GM18520 (cell line): ENCODE measurements around the gene SETDB1.

Source experiments
- ATAC-seq: cut with Tn5 transposase; IDR thresholded peaks from one replicate; pipeline ENCODE4 v1.9.1; 2021; ENCODE audit not compliant: unreplicated experiment

Gene SETDB1

DNA sequence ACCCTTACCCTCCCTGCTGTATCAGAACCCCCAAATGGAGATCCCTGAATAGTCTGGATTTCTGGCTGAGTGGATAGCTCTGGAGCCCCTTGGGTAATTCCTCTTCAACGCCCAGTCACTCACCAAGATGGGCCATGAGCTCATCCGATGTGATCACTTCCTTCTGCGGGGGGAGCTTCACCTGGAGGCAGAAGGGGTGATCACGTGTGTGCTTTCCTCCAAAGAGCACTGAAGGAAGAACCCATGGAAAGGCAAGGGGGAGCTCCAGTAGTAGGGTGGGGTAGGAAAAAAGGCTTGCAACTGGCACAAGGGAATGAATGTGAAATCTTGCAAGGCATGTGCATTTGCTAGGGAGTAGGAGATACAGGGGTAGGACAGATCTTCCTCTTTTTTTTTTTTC, 75.4 kb downstream of the SETDB1 start:
- ATAC-seq, result no peak

DNA sequence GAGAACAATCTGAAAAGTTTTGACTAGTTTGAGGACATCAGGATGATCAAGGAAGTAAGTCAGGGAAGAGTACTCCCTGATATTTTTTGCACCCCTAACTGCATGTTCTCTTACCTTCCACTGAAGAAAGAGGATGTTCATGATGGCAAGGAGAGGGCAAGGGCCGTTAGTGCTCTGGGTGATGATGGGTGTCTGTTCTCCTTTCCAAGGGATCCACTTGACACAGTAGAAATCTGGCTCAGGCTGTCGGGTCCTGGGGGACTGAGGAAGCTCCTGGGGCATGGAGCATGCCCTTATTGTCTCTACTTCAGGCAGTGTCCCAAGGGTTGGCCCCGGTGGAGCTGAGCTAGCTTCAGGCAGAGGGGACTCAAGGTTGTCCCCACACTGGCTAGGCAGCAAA, 75.9 kb downstream of the SETDB1 start:
- ATAC-seq, result no peak

DNA sequence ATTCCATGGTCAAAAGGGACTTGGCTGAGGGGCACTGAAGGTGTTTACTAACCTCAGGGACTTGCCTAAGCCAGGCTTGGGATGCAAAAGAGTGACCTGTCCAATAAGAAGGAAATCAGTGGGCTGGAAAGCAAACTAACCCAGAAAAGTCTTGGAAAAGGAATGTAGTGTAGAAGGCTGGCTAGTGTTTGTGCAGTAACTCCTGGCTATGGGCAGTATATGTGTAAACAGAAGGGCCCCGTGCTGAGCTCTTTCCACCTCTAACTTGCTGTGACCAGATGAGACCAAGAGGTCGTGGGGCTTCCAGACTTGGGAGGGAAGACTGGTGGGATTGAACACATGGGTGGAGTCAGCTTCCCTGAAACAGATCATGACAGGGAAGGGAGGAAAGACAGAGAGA, 76.4 kb downstream of the SETDB1 start:
- no peak for ATAC-seq

DNA sequence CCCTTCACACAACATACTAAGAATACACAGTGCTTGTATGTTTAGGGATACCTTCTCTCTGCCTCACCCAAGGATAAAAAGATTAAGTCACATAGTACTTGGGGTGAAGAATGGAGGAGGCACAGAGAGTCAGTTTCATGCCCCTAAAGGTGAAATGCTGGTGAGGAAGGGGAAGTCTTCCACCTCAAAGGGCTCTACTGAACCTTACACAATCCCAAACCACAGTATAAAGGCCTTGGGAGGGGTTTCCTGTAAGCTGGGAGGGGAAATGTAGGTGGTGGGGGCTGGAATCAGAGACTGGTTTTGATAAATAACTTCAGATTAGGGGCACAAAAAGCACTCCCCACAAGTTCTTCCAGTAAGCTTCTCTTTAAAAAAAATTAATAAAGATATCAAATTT, 77.0 kb downstream of the SETDB1 start:
- no peak for ATAC-seq

DNA sequence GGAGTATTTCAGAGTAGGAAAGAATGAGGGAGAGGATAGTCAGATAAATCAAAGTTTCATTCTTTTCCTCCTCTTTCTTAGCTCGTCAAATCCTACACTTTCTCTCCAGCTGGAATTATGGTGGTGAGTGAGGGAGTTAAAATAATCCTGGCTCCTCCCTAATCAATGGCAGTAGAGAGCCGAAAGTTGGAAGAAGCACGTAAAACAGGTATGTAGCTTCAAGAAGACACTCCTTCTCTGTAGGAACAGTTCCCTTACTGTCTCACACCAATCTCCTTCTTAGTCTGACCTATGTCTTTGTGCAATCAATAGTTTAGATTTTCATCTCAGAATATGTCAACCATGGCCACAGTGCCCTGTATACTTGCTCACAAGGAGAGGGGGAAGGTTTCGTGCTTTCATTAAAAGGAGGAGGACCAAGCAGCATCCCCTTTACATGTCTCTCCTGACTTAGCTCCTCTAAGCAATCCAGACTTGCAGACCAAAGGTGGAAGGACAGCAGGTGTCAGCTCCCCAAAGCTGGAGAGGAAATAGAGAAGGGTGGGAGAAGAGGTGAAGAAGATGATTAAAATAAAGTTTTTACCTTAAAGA, 79.7 kb downstream of the SETDB1 start:
- ATAC-seq, result no peak

DNA sequence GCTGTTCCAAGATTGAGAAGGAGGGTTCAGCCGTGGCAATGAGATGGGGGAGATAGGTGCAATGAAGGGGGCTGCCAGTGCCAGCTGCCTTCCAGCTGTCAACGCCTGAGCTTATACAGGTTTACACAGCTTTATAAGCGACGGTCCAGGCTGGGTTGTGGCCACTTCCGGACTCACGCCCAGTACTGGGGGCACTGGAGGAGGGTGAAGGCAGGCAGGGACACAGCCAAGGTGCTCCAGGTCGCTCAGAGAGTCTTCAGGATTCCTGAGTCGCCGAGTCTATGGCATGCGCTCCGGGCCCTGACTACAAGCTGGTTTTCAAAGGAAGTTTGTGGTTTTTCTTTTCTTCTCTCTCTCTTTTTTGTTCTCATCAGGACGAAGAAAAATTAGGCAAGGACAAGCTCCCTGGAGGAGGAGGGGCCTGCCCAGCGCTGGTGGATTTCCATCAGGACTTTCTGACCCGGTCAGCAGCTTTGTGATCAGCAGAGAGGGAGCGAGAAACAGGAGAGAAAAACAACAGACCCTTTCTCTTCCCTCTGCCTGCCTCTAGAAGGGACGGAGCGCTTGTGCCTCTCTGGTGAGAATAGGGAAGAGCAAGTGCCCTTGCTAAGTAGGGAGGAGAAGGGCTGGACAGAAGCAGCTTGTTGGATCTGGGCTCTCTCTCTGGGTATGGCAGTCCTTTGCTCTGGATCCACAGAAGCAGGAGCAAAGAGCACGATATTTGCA, 80.3 kb downstream of the SETDB1 start, which contains the start of gene MINDY1:
Gene MINDY1, minus strand, starts transcription at position 576 of the 726 bp plus-strand sequence. CDS start 4,285 bp downstream, outside the sequence.
- no peak for ATAC-seq

DNA sequence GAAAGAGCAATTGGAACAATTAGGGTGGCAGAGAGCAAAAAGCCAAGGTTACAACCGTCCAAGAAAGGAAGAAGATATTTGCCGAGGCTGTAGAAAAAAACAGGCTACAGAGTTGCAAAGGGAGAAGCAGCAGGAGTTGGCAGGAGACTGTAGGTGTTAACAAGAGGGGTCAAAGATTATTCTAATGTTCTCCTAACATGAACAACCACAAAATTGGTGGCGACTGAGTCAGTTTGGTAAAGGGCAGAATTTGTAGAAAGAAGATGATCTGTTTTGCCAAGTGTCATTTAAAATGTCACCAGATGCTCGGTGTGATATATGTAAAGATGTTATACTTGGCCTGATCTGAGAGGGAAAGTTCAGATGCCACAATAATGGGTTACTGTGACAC, 81.7 kb downstream of the SETDB1 start:
- ATAC-seq, result no peak

DNA sequence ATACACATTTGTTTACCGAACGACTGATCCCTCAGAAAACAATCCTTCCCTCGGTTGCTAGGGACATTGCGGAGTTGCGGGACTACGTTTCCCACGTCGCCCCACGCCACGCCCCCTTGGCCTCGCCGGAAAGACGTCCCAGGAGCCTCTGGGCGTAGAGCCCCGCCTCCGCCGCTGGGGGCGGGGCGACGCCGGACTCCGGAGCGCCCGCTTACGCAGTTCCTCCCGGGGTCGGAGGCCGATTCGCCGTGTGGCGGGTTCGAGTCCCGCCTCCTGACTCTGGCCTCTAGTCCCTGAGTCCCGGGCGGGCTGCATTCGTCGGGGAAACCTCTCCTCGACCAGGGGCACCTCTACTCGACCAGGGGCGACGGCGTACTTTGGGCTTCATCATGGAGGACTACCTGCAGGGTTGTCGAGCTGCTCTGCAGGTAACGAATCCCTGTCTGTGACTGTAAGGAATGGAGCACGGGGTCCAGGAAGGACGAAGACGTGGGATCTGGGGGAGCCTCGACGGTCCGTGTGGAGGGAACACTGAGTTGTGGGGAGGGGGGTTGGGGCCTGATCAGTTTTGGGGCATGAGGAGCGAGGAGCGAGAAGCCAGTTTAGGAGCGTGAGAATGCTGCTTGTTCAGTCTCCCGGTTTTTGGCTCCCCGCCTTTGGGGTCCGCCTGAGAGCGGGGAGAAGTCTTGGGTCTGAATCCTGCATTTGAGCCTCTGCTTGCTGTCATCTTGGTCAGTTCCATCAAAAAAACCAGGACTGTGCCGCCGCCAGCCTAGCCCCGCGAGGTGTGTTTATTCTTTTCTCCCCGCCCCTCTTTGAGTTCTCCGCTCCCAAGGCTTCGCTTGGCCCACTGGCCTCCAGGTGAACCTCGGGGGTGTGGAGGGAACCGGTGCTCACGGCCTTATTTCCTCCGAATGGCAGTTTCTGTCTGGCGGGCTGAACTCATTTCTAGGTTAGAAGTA, 82.4 kb downstream of the SETDB1 start, which contains the start of gene PRUNE1:
Gene PRUNE1, plus strand, starts transcription at position 206 of the 962 bp plus-strand sequence. Its CDS starts 184 bp downstream, at position 390.
- ATAC-seq, result peak; percentile 64

DNA sequence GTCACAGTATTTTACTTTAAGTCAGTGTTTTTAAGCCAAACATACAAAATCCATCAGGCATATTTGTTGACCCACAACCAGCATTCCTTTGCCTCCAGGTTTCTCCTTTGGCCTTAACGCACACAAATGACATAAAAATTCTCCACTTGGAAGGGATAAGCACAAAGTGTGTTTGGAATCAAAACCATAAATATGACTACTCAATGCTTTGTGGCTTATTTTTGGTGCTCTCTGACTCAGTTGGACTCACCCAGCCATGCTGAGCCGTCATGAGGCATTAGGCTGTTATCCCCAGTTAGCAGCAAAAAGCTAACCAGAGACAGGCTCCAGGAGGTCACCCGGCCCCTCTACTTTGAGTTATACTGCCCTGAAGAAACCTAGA, 83.0 kb downstream of the SETDB1 start:
- no peak for ATAC-seq

DNA sequence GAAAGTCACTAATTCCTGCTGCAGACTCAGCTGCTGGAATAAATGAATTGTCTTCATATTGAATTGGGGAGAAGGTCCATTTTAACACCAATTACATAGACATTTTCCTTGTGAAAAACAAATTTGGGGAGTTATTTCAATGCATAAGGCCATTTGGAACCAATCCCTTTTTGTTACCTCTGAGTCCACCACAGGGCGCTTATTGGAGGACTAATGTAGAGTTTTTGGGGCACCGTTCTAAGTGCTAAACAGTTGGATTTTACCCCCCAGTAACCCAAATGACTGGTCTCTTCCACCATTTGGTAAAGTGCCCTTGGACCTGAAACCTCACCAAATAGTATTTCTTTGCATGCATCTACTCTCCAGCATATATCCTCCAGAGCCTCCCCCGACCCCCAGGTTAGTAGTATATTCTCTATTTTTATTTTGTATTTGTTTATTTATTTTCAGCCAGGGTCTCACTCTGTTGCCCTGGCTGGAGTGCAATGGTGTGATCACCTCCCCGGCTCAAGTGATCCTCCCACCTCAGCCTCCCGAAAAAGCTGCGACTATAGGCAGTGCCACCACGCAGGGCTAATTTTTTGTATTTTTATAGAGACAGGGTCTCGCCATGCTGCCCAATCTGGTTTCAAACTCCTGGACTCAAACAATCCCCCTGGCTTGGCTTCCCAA, 83.6 kb downstream of the SETDB1 start:
- ATAC-seq, result no peak

DNA sequence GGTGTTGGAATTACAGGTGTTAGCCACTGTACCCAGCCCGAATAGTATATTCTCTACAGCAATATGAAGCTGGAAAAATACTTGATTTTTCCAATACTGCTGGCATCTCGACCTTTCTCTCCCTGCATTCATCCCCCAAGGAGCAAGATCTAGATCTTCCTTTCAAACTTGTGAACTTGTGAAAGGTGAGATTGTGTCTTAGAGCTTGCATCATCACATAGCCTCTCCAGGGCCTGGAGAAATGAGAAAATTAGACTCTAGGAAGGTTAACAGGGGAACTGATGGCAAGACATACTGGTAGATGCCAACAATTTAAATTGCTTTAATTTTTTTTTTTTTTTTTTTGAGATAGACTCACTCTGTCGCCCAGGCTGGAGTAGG, 84.2 kb downstream of the SETDB1 start:
- ATAC-seq, result no peak

DNA sequence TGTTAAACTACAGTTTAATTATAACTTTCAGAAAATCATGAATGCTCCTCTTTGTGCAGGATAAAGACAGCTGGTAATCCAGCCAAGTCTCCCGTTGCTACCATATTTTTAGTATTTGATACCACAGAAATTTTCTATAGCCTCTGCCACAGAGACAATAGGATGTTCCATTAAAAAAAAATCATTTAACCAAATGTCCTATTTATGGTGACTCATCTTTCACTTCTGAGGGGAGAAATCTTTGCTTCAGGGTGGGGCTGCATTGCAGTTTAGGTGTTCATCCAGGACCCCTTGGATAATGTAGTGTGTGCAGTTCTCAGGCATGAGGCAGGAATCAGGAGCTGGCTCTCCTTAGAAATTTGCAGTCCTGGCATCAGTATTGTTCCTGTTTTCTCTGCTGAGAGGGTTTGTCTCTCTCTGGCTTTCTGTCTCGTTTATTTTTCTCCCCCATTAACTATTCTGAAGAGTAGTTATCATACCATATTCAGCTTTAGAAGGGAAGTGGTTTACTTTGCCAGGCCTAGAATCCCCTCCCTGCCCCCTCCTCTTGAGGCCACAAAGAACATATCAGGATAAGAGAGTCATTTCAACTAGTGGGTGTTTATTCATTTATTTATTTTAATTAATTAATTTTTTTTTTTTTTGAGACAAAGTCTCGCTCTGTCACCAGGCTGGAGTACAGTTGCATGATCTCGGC, 85.1 kb downstream of the SETDB1 start:
- ATAC-seq, result no peak

DNA sequence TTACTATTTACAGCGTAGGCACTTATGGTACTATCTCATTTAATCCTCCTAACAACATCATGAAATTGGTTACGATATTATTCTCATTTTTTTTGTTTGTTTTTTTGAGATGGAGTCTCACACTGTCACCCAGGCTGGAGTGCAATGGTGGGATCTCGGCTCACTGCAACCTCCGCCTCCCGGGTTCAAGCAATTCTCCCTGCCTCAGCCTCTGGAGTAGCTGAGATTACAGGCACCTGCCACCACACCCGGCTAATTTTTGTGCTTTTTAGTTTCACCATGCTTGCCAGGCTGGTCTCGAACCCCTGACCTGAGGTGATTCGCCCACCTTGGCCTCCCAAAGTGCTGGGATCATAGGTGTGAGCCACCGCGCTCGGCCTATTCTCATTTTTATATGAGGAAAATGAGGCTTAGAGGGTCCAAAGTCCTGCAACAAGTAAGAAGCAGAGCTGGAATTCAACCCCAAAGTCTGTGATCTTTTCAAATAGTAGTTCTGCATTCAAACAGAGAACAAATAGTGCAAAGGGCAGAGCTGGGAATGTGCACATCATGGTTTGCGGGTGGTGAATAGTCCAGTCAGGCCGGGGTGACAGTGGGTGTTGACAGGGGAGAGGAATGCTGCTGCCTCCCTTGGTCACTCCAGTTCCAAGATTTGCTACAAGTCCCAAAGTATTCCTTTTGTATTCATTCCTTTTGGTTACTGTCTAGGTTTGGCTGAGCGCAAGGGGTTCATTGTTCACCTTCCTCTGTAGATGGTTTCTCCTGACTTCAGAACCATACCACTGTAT, 86.7 kb downstream of the SETDB1 start:
- no peak for ATAC-seq

DNA sequence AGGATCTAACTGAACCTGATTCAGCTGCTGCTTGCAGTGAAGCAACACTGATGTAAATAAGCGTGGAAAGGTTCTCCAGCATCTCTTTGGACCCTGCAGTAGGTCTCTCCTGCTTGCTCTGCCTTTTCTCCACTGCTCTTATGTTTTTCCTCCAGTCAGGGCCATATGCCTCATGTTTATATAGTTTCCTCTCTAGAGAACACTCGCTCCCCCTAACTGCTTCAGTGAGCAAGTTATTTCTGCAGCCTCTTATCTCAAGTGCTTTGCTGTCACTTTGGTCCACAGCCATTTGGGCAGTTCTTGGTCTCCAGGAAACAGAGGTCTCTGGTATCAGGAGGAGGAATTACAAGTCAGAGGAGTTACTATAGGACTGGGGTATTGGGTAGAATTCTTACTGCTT, 87.4 kb downstream of the SETDB1 start:
- no peak for ATAC-seq
